K562 (cell line): ENCODE measurements around the gene IMMP2L.

Source experiments
- ATF6 ChIP-seq: sonication (generic); formaldehyde crosslinking; IDR thresholded peaks from 2 replicates; pipeline ENCODE4 v1.4.0; 2020; ENCODE audit warnings: mild to moderate bottlenecking, missing genetic modification reagents
- CTCF ChIP-seq, 3 experiments: IDR thresholded peaks in 2 of 3; conservative IDR thresholded peaks in 1 of 3; 2 replicates each; pipeline ENCODE4 v1.5.1; 2011 to 2012; ENCODE audit warnings: low read length in 3 of 3, mild to moderate bottlenecking in 3 of 3, control low read depth in 2 of 3, improper control_type of control experiment in 1 of 3, inconsistent platforms in 1 of 3, low read depth in 1 of 3, mixed read lengths in 1 of 3, moderate library complexity in 1 of 3; ENCODE audit not compliant: insufficient read depth in 2 of 3
- ETS1 ChIP-seq: conservative IDR thresholded peaks from 2 replicates; pipeline ENCODE4 v1.6.1; 2011; ENCODE audit warnings: low read depth, mild to moderate bottlenecking, low read length; ENCODE audit not compliant: control insufficient read depth
- FOXM1 ChIP-seq, 2 experiments: fragments of 450-650 bp in 1 of 2; sonication (generic) in 1 of 2; formaldehyde crosslinking in 1 of 2; IDR thresholded peaks; 2 replicates each; pipeline versions ENCODE4 v1.6.1 to v1.9.0; 2017 to 2022; ENCODE audit warnings: low read depth in 2 of 2, mild to moderate bottlenecking in 2 of 2, missing genetic modification reagents in 1 of 2, moderate library complexity in 1 of 2
- GATAD2B ChIP-seq: fragments of 450-650 bp; IDR thresholded peaks from 2 replicates; pipeline ENCODE4 v1.6.1; 2017; ENCODE audit warnings: mild to moderate bottlenecking, borderline replicate concordance
- KAT7 ChIP-seq: sonication (generic); formaldehyde crosslinking; IDR thresholded peaks from 2 replicates; pipeline ENCODE4 v1.8.0; 2022; ENCODE audit warnings: missing genetic modification reagents, mild to moderate bottlenecking, borderline replicate concordance
- NFIC ChIP-seq: fragments of 450-650 bp; IDR thresholded peaks from 2 replicates; pipeline ENCODE4 v1.6.1; 2017; ENCODE audit warnings: mild to moderate bottlenecking, inconsistent platforms
- NR2C2 ChIP-seq, 2 experiments: fragments of 200-800 bp in 1 of 2; sonication (Bioruptor generic) in 1 of 2; sonication (generic) in 1 of 2; formaldehyde crosslinking in 1 of 2; IDR thresholded peaks; 2 replicates each; pipeline versions ENCODE4 v1.6.1 to v1.8.0; 2016 to 2022; ENCODE audit warnings: mild to moderate bottlenecking in 1 of 2, missing compliant biosample characterization in 1 of 2, missing genetic modification characterization in 1 of 2, missing genetic modification reagents in 1 of 2
- POLR2A ChIP-seq: fragments of 450-650 bp; conservative IDR thresholded peaks from 2 replicates; pipeline ENCODE4 v1.6.1; 2016
- POLR2H ChIP-seq: IDR thresholded peaks from 2 replicates; pipeline ENCODE4 v1.6.1; 2016; ENCODE audit warnings: missing genetic modification characterization, low read depth, mild to moderate bottlenecking, control low read depth, missing compliant biosample characterization, moderate library complexity
- STAT5B ChIP-seq: fragments of 250-450 bp; sonication (Bioruptor Pico); IDR thresholded peaks from 2 replicates; pipeline ENCODE4 v1.8.0; 2021; ENCODE audit warnings: mild to moderate bottlenecking, inconsistent platforms
- TAL1 ChIP-seq: fragments of 450-650 bp; IDR thresholded peaks from 2 replicates; pipeline ENCODE4 v1.6.1; 2016; ENCODE audit warnings: mild to moderate bottlenecking
- ZFX ChIP-seq: sonication (generic); formaldehyde crosslinking; IDR thresholded peaks from 2 replicates; pipeline ENCODE4 v1.8.0; 2022; ENCODE audit warnings: mild to moderate bottlenecking, missing genetic modification reagents, moderate library complexity
- ZNF12 ChIP-seq: sonication (generic); formaldehyde crosslinking; IDR thresholded peaks from 2 replicates; pipeline ENCODE4 v1.4.0; 2020; ENCODE audit warnings: mild to moderate bottlenecking, missing genetic modification reagents

- TF ChIP-seq CTCF (IDR thresholded peaks at IDR 0.05 in 2 of 3, conservative IDR thresholded peaks at IDR 0.05 in 1 of 3; ENCODE audit: insufficient read depth in 2 of 3, low read depth in 1 of 3, low read length in 3 of 3) (no peak), NFIC (no peak), ETS1 (no peak), ZFX (no peak), NR2C2 (CRISPR knock-in tag; IDR thresholded peaks at IDR 0.05) (no peak), NR2C2 (tag; IDR thresholded peaks at IDR 0.05) (no peak), FOXM1 (IDR thresholded peaks at IDR 0.05; ENCODE audit: low read depth) (no peak), FOXM1 (CRISPR knock-in tag; IDR thresholded peaks at IDR 0.05; ENCODE audit: low read depth) (no peak), POLR2H (tag) (no peak), POLR2A (no peak), ATF6 (CRISPR knock-in tag) (no peak), KAT7 (no peak), TAL1 (no peak), STAT5B (no peak), GATAD2B (no peak), ZNF12 (CRISPR knock-in tag) (no peak)
Measured at GRCh38 chr7:111264981-111265380, 297.3 kb downstream of the IMMP2L start.
